HG03196 (cell line): ENCODE measurements around the gene CCDC178.
A peak's percentile ranks its signal among the peaks of the same experiment; 100 is the strongest.

Experiments
- ATAC-seq: cut with Tn5 transposase; IDR thresholded peaks from one replicate; pipeline ENCODE4 v1.9.1; 2021; ENCODE audit not compliant: unreplicated experiment

CCDC178 gene

DNA sequence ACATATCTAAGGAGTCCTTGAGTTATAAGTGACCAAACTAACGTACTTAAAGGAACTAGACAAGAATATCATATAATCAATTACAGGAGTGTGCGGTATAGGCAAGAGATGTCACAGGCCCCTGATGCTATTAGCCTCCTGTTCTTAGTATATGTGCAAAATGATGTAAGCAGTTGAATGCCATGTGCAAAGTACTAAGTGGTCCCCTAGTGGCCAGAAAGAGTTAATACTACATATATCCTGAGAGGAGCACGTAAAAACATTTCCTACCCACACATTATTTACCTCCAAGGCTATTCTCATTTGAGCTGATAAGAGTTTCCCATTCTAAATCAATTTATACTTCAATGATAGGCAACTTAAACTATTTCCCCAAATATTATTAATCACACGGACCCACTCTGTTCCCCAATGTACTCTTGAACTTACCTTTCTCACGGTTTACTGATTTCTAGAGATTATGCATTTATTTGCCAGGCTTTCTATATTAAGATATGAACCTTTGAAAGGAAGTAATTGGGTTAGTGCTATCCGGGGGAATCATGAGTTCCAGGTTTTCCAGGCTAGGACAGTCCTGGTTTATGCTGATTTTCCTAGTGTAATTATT lies 509.7 kb downstream of the CCDC178 start:
- ATAC-seq: peak; percentile 90

DNA sequence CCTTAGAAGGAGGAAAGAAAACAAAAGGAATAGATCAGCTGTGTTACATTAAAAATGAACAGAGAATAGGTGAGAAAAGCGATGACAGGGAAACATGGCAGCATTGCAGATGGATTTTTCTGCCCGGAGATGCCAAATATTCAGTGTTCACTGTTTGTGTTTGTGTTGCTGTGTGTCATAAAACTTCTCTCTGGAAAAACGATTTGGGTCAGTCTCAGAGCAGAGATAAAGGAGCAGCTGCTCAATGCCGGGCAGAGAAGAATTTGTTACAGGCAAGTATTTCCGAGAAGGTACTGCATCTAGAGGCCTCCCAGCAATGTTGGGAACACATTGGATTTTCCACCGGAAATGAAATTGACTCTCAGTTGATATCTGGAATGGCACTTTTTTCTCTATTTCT lies 511.3 kb downstream of the CCDC178 start:
- no peak for ATAC-seq

DNA sequence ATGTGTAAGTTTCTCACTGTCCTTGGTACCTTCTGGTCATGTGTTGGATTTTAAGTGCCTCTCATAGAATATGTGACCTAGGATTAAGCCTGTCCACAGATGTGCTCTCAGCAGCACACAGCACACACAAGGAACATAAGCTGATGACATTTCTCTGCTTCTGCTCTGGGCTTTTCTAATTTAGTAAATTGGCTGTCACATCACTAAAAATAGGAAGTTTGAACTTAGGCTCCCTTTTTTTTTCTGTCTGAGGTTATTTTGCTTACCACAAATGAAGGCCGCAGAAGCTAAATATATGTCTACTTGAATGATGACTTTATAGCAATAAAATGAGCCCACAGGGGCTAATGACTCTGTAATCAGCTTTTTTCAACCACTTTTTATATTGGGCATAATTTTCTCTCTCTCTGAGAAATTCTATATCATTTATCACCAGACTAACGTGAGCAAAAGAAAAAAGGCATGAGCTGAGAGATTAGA lies 517.5 kb downstream of the CCDC178 start:
- ATAC-seq: no peak

DNA sequence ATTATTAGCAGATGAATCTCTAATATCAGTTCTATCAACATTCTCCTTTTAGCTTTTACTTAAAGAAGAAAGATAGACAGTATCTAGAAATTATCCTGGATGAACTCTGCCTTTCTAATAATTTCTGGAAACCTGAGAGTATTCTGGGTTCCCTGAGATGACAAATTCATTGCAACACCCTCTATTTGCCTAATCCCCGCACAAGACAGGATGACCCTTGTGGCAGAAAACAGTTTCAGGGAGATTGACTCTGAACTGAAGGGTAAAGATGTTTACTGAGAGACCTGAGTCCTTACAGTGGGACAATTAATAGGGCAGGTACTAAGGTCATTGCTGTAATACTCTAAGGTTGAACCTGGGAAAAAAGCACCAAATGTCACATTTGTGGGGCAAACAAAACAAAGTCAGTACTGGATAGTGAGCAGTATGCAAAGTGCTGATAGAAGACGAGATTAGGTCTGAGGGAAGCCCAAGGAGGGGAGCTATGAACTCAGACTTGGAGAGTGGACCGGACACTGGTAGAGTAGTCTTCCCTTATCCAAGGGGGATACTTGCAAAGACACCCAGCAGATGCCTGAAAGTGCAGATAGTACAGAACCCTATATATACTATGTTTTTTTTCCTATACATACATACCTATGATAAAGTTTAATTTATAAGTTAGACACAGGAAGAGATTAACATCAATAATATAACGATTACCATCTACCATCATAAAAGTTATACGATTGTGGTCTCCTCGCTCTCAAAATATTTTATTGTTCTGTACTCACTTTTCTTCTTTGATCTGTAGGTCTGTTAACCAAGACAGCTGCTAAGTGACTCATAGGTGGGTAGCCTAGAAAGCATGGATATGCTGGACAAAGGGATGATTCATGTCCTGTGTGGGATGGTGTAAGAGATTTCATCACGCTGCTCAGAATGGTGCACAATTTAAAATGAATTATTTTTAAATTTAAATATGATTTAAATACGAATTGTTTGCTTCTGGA lies 519.4 kb downstream of the CCDC178 start:
- ATAC-seq: no peak

DNA sequence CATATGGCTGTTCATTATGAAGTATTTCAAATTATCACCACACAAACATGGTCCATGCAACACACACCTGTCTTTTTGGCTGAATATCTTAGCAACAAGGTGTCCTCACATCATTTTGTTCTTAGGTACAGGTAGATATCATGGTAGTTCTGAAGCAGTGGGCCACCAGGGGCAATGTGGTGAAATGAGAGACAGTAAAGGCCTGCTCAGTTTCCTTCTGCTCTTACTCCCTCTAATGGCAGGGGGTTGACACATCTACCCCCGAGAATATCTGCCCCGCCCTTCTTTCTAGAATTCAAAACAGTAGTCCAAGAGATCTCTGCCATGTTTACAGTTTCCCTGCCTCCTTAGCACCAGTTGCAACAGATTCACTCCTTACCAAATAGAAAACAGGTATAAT lies 520.7 kb downstream of the CCDC178 start:
- ATAC-seq: peak; percentile 94

DNA sequence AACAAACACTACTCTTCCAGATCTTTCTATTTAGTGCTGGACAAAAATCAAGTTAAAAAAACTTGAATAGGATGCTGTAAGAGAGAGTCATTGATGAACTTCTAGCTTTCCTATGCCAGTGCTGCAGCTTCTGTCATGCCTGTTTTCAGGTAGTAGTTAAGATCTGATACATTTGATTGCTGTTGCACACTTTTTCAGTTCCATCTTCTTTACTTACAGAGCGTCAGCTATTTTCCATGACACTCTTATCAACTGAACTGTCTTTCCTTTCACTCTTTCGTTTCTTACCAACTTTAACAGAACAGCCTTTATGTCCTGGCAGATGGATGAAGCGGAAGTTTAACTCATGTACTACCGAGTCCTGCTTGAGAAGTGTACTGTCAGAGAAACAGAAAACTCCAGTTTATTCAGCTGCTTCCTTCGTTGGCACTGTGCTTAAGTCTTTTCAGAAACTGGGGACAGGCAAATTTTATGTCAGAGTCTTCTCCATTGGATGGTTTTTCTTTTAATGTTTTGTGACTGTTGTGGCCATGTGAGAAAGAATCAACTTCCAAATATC lies 521.8 kb downstream of the CCDC178 start:
- ATAC-seq: no peak

DNA sequence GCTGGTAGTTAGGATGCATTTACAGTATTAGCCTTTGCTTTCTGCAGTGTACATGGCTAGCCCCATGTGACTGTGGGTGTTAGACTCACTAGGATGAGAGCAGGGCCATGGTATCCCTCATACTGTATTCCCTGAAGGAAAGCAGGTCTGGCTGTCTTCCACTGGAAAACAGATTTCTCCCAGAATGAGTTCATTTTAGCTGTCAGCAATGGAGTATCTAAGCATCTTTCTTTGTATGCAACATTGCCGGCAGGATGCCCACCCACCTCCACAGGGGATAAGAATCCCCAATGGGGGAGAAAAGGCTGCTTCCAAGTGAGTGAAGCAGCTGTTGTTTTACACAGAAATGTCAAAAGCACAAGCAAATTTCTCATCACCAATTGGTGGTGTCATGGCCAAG lies 525.0 kb downstream of the CCDC178 start:
- ATAC-seq: no peak

DNA sequence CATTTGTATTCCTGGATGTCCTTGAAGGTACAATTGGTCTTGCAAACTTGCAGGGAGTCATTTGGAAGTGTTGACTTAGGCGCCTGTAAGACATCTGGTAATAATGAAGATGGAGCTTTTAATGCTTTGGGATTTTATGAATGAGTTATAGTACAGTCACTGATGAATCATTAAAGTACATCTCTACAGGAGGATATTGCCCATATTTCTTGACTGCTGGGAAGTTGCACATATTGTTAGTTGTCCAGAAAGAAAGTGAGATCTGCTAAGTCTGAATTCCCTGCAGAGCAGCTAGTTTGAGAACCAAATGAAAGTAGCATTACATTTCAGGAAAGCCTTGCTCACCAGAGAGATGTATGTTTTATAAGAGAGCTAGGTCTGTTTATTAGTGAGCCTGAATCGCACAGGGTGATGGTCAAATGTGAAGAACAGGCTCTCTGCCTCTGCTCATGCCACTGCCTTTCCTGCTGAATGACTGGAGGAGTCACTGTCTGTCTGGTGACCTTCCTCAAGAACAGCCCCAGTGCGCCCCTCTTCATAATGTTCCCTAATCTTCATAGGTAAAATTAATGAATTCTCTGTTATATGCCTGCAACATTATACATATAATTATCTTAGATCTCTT lies 528.7 kb downstream of the CCDC178 start:
- no peak for ATAC-seq

DNA sequence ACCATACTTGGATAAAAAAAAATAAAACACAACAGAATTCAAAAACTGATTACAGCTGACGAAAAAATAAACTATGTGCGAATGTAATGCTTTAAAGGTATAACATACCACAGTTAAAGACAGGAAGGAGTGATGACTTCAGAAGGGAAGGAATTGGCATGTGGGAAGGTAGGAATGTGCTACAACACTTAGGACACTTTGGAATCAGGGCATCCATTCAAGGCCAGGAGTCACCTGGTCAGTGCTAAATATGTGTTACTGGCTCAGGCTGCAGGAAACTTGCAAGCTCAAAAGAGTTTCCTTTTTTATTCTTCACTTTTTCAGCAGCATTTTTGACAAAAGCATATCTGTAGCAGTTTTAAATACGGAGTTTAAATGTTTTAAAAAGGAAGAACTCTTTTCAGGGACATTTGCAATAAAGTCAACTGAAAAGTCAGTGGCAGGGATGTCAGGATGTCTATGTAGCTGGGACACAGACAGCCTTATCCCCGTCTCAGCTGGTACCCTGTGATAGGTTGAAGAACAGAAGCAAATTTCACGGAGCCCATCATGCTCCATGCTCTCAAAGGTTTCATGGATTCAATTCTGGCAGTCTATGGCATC lies 529.7 kb downstream of the CCDC178 start:
- no peak for ATAC-seq

DNA sequence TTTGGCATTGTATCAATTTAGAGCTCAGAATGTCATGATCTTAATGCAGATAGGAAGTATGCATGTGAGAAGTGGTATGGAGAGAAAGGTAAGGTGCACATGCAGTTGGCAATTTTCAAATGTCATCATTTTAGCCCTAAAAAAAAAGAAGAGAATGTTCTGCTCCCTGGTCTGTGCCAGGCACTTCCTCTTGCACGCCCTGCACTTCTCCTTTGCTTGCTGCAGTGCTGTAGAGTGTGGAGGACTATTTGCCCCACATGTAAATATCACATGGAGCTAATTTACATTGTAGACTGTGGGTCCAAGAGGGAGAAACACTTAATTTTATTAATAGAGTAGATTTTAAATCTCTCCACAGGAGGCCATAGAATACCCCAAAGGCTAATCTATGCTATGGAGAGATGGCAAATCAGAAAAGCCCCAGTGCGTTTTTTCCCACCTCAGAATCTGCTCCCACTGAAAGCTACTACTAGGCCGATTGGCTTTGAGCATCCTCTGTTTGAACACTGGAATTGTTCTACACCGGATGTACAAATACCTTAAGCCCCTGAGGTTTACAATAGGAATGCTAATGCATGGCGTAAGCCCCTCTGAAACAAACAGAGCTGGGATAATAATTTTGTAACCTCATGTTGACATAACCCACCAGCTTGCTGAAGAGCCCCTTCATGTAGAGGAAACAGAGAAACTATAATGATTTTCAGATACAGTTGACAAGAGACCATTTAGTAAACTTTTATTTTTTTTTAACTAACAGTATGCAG lies 530.5 kb downstream of the CCDC178 start:
- no peak for ATAC-seq

DNA sequence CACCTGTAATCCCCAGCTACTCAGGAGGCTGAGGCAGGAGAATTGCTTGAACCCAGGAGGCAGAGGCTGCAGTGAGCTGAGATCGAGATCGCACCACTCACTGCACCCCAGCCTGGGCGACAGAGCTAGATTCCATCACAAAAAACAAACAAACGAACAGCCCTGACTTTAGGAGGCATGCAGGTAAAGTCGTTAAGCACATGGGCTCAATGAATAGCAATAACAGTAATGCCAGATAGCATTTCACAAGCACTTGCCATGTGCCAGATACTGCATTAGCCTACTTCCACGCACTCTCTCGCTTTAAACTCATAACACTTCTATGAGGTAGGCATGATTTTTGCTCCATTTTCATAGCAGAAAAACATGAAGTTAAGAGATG lies 532.1 kb downstream of the CCDC178 start:
- ATAC-seq: no peak

DNA sequence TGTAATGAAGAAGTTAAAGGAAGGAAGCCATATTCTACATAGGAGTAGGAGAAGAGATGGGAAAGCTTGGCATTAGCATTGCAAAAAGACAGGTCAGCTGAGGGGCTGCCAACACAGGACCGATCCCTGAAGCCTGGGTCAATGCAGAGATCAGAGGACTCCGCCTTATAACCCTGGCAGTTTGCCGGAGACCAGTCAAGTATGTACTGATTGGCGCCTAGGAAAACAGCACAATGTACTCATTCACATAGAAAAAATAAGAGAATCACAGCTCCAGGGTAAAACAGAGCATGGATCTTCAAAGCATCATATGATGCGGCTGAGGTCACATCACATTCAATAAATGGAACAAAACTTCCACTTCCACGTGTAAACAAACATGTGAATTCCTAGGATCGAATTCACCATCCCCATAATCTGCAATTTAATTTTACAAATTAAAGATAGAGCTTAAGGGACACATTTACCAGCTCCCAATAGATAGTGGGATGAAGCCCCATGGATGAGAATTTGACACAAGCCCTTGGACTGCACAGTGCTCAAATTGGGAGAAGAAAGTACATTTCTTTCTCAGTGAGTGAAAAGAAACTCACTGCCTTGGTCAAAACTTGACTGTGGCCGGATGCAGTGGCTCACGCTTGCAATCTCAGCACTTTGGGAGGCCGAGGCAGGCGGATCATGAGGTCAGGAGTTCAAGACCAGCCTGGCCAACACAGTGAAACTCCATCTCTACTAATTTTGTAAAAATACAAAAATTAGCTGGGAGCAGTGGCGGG lies 532.7 kb downstream of the CCDC178 start:
- ATAC-seq: no peak

DNA sequence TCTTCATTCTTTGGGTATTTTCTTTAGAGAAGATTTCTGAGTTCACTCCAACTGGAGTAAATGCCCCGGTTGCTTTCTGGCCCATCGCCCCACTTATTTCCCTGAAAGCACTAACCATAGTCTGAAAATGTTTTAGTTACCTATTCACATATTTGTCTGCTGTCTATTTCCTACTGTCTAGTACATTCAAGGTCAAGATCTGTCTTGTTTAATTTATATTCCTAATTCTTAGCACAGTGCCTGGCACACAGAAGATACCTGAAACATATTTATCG lies 533.3 kb downstream of the CCDC178 start:
- ATAC-seq: no peak

DNA sequence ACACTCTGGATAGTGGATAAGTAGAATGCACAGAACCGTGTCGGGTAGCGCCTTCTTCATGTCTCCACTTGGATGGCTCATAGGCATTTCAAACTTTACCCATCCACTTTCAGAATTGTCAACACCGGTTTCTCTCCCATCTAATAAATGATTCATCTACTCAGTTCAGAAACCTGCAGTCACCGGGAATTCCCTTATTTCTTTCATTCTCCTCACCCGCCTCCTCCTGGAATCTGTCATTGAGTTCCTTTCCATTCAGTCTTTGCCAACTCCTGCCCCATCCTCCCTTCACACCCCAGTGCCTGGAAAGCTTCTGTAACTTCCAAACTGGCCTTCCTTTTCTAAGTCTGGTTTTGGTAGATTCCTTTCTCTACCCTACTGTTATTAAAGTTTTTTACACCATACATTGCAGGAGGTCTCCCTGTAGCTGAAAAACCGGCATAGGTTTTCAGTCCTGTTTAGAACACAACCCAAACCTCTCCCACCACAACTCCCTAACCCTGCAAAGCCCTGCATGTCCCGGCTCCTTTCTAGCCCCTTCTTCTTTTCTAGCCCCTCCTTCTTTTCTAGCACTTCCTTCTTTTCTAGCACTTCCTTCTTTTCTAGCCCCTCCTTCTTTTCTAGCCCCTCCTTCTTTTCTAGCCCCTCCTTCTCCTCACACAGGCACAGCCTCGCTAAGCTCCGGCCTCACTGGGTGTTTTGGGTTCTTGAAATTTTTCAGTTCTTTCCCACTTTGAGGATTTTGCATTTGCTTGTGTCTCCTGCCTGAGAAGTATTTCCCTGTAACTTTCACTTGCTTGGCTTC lies 533.8 kb downstream of the CCDC178 start:
- ATAC-seq: no peak

DNA sequence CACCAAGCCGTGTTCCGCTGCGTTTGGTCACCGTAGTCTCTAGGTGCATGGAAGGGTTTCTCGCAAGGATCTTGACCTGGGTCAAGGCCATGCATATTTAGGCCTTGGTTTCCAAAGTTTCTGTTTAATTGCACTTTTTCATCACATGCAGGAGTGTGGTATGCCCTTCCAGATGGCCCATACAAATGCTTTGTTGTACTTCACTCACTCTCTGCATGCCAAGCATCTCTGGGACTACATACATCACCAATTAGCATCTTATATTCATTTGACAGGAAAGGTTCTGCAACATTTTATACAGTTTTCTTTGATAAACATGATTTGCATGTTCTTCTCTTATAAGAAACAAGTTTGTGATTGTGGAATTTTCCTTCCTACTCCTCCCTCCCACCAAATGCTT lies 534.9 kb downstream of the CCDC178 start:
- no peak for ATAC-seq

DNA sequence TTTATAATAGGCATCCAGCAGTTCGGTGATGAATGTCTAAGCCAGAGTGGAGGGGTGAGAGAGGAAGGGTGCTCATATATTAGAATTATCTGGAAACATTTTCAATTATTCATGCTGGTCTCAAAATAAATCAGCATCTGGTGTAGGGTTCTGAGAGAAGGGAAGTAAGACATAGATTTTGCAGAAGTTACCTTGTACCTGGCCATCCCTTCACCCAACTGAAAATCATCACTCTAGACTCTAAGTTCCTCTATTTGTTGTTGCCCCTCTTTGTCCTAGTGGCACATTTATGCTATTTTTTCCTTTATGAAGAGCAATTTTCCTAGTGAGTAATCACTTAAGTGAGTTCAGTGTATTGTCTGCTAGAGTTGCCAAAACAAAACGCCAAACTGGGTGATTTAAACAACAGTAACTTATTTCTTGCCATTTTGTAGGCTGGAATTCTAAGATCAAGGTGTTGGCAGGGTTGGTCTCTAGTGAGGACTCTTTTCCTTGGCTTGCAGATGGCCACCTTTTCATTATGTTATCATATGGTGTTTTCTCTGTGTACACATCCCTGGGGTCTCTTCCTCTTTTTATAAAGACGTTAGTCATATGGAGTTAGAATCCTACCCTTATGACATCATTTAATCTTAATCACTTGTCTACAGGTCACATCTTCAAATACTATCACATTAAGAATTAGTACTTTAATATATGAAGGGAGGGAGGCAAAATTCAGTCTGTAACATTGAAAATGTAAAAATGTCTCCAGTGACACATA lies 537.8 kb downstream of the CCDC178 start:
- no peak for ATAC-seq

DNA sequence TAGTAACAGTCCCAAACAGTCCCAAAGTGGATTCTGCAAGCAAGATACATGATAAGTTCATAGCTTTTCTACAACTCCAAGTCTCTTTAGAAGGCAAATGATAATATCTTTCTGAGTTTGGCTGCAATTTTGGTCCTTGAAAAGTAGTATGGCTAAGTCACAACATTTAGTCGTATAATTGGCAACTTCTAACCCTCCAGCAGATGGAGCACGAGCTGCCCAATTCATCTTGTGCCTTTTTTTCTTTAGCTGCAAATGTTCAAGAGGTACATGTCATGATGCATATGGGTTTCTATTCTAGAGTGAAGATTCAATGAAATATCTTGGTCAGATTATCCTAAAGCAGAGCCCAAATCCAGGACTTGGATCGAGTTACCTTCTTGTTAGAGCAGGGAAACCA lies 540.7 kb downstream of the CCDC178 start:
- no peak for ATAC-seq

DNA sequence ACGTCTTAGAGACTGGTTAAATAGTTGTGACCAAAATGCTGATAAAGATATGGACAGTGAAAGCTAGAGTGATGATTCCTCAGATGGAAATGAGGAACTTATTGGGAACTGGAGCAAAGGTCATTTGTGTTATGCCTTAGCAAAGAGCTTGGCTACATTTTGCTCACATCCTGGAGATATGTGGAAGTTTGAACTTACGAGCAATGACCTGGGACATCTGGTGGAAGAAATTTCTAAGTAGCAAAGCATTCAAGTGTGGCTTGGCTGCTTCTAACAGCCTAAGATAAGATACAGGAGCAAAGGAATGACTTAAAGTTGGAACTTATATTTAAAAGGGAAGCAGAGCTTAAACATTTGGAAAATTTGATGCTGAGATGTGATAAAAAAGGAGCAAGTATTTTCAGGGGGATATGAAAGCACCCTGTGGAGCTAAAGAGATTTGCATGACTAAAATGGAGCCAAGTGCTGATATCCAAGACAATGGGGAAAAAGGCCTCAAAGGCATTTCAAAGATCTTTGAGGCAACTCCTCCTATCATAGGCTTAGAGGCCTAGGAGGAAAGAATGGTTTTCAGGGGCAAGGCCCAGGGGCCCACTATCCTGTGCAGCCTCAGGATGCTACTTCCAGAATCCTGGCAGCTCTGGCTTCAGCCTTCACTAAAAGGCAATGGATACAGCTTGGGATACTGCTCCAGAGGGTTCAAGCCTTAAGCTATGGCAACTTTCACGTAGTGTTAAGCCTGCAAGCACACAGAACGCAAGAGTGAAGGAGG lies 543.6 kb downstream of the CCDC178 start:
- ATAC-seq: no peak
